Sigmoid colon (tissue), 4 donors: ENCODE results near the gene CFAP53.

ENCODE experiments used
- CTCF ChIP-seq, 4 experiments: fragments of 450-650 bp in 3 of 4; fragments of 200-600 bp in 1 of 4; IDR thresholded peaks; one replicate each; pipeline ENCODE4 v1.5.1; 2016 to 2019; ENCODE audit warnings: antibody characterized with exemption in 4 of 4, mild to moderate bottlenecking in 3 of 4, moderate library complexity in 2 of 4
- POLR2A ChIP-seq, 2 donors: fragments of 450-650 bp; IDR thresholded peaks; one replicate each; pipeline ENCODE4 v1.6.1; 2016; ENCODE audit warnings: antibody characterized with exemption in 2 of 2, mild to moderate bottlenecking in 2 of 2, moderate library complexity in 2 of 2
- POLR2AphosphoS5 ChIP-seq, 4 donors: sonication (generic); formaldehyde crosslinking; IDR thresholded peaks; one replicate each; pipeline ENCODE4 v1.6.1; 2017; ENCODE audit warnings: antibody characterized with exemption in 4 of 4

GRCh38 chr18:50313873-50314460 lies 47.7 kb upstream of the CFAP53 start:
- TF ChIP-seq CTCF (IDR thresholded peaks at IDR 0.05) (no peak), POLR2A (IDR thresholded peaks at IDR 0.05) (no peak), POLR2AphosphoS5 (IDR thresholded peaks at IDR 0.05) (no peak)
